Measurements from ENCODE around the gene CD69. TPM values are rescaled to one million over a fixed set of nuclear protein-coding genes. Genes with fewer than 3 reads are reported as not detected.
"Not testable (repeated sequence)": the region's sequence is repeated elsewhere in the genome, so short reads cannot be mapped to it uniquely, and the experiment has no call there.

Gene CD69
- total RNA-seq, 4 donors from 2014 or later = 5.0 to 18.2 (median 6.2) TPM

DNA sequence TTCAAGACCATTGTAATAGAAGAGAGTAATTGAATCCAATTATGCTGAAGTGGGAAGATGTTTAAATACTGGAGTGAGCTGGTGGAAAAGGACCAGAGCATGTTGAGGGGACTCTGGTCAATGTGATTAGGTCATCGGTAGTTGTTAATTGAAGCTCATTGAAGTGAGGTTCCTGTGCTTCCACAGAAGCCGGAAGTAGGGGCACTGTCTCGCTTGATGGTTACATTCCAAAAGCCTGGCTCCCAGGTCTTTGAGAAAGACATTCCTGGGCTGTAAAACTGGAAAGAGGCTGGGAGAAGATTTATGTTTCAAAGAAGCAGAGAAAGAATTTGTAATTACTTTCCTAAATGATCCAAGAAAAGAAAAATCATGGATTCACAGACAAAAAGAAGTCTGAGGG, 15.5 kb downstream of the CD69 start:
- Histone ChIP-seq H3K4me1 (peaks cover 0 to 5% of the 10 kb centered on the region in 2 donors), H3K36me3 (no peaks in the 10 kb centered on the region), H3K9me3 (no peaks in the 10 kb centered on the region), H3K27me3 (no peaks in the 10 kb centered on the region), H3K27ac (no peak overlapping the region), H3K4me3 (replicated peaks in 1 of 3) (no peak overlapping the region)
- no peak for DNase-seq
- intact Hi-C loops (cut with DNase I) = no loop called here
- 50 to 51% methylated on average over 3 of the region's 3 CpGs for WGBS, 2 donors
- no peak for TF ChIP-seq POLR2A (IDR thresholded peaks at IDR 0.05)
- TF ChIP-seq, protein P1, sequence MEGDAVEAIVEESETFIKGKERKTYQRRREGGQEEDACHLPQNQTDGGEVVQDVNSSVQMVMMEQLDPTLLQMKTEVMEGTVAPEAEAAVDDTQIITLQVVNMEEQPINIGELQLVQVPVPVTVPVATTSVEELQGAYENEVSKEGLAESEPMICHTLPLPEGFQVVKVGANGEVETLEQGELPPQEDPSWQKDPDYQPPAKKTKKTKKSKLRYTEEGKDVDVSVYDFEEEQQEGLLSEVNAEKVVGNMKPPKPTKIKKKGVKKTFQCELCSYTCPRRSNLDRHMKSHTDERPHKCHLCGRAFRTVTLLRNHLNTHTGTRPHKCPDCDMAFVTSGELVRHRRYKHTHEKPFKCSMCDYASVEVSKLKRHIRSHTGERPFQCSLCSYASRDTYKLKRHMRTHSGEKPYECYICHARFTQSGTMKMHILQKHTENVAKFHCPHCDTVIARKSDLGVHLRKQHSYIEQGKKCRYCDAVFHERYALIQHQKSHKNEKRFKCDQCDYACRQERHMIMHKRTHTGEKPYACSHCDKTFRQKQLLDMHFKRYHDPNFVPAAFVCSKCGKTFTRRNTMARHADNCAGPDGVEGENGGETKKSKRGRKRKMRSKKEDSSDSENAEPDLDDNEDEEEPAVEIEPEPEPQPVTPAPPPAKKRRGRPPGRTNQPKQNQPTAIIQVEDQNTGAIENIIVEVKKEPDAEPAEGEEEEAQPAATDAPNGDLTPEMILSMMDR (IDR thresholded peaks at IDR 0.05) = no peak

DNA sequence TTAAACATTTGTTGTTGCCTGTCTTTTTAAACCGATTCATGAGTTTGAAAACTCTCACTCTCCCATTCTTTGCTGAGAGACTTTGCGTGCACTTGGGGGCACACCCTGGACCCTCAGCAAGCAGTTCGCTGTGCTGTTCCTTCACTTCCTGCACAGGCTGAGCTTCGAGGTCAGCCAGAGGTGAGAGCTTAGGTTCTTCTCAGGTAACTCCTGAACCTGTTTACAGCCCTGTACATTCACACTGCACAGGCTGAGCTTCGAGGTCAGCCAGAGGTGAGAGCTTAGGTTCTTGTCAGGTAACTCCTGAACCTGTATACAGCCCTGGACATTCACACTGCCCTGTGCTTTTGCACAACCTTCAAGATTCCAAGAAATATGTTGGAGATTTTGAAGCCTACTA, 18.0 kb downstream of the CD69 start:
- no peaks in the 10 kb centered on the region for H3K27me3 ChIP-seq
- no peak overlapping the region for H3K27ac ChIP-seq
- peaks cover 0 to 5% of the 10 kb centered on the region in 2 donors for H3K4me1 ChIP-seq
- no peak overlapping the region for H3K4me3 ChIP-seq (replicated peaks in 1 of 3)
- WGBS, 2 donors = 62% methylated on average over 5 of the region's 5 CpGs
- H3K9me3 ChIP-seq = no peaks in the 10 kb centered on the region
- TF ChIP-seq POLR2A (IDR thresholded peaks at IDR 0.05) = no peak
- TF ChIP-seq, protein P1 (IDR thresholded peaks at IDR 0.05) = no peak
- DNase-seq = no peak
- no peaks in the 10 kb centered on the region for H3K36me3 ChIP-seq
- intact Hi-C loops (cut with DNase I) = no loop called here

DNA sequence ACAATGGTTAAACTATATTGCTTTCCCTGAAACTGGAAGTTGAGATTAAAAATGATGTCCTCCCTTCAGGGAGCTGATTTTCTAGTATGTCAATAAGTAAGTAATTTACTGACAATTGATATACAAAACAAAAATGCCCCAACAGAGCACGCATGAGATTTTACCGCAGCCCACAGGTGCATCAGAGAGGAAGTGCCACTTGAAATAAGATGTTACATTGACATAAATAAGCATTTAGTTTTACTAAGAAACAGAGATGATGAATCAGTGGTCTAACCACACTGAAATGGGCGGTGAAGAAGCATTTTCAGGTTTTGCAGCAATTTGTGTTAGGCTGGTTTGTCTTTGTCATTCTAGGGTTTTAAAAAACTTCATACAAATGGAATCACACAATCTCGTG, 19.0 kb downstream of the CD69 start:
- H3K4me1 ChIP-seq = peaks cover 0 to 5% of the 10 kb centered on the region in 2 donors
- H3K36me3 ChIP-seq = no peaks in the 10 kb centered on the region
- no peaks in the 10 kb centered on the region for H3K9me3 ChIP-seq
- intact Hi-C loops (cut with DNase I) = no loop called here
- DNase-seq = no peak
- 84 to 88% methylated on average over 4 of the region's 4 CpGs for WGBS, 2 donors
- H3K27me3 ChIP-seq = no peaks in the 10 kb centered on the region
- H3K4me3 ChIP-seq (replicated peaks in 1 of 3) = no peak overlapping the region
- TF ChIP-seq POLR2A (IDR thresholded peaks at IDR 0.05) = no peak
- TF ChIP-seq, protein P1 (IDR thresholded peaks at IDR 0.05) = no peak
- H3K27ac ChIP-seq = no peak overlapping the region

DNA sequence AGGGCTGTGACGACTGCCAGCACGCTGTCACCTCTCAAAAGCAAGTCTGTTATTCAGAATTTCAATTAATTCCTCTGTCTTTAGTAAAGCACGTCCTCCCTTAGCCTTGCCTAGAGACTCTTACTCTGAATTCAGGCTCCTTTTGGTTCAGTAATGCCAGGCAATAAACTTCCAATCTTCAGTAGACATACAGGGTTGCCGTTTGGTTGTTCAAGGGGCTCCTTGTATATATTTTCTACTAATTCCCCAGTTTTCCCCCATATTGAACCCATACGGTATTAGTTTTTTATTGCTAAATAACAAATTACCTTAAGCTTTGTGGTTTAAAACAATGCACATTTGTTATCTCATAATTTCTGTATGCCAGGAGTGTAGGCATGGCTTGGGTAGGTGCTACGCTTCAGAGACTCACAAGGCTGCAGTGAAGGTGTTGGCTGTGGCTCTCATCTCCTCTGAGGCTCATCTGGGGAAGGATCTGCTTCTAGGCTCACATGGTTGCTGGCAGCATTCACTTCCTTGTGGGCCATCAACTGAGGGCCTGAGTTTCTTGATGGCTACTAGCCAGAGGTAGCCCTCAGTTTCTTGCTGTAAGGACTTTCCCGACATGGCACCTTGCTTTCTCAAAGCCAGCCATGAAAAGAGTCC, 20.5 kb downstream of the CD69 start:
- TF ChIP-seq POLR2A (IDR thresholded peaks at IDR 0.05) = no peak
- TF ChIP-seq, protein P1 (IDR thresholded peaks at IDR 0.05) = no peak
- no peaks in the 10 kb centered on the region for H3K36me3 ChIP-seq
- no peaks in the 10 kb centered on the region for H3K27me3 ChIP-seq
- H3K27ac ChIP-seq = peak overlapping the region in 2 of 3 donors; percentile 46 to 70
- peak overlapping the region in 2 of 3 donors; percentile 23 to 43 for H3K4me3 ChIP-seq (replicated peaks in 1 of 3)
- peaks cover 0 to 5% of the 10 kb centered on the region in 2 donors for H3K4me1 ChIP-seq
- H3K9me3 ChIP-seq = no peaks in the 10 kb centered on the region
- DNase-seq = peak; percentile 17 to 39
- WGBS, 2 donors = 49 to 69% methylated on average over 7 of the region's 7 CpGs
- intact Hi-C loops (cut with DNase I) = no loop called here

DNA sequence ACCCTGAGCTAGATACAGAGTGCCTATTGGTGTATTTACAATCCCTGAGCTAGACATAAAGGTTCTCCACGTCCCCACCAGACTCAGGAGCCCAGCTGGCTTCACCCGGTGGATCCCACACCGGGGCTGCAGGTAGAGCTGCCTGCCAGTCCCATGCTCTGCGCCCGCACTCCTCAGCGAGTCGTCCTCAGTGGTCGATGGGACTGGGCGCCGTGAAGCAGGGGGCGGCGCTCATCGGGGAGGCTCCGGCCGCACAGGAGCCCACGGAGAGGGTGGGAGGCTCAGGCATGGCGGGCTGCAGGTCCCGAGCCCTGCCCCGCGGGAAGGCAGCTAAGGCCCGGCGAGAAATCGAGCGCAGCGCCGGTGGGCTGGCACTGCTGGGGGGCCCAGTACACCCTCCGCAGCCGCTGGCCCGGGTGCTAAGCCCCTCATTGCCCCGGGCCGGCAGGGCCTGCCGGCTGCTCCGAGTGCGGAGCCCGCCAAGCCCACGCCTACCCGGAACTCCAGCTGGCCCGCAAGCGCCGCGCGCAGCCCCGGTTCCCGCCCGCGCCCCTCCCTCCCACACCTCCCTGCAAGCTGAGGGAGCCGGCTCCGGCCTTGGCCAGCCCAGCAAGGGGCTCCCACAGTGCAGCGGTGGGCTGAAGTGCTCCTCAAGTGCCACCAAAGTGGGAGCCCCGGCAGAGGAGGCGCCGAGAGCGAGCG, 21.1 kb downstream of the CD69 start:
- H3K27me3 ChIP-seq; intact Hi-C loops (cut with DNase I); H3K9me3 ChIP-seq; H3K4me1 ChIP-seq; H3K36me3 ChIP-seq: not testable (repeated sequence)
- 35 to 80% methylated on average over 4 to 26 of the region's 54 CpGs for WGBS, 2 donors
- H3K4me3 ChIP-seq (replicated peaks in 1 of 3) = peak overlapping the region in 2 of 3 donors; percentile 23 to 43
- H3K27ac ChIP-seq = peak overlapping the region in 2 of 3 donors; percentile 46 to 70
- peak in 1 of 2 donors; percentile 36 for TF ChIP-seq POLR2A (IDR thresholded peaks at IDR 0.05)
- DNase-seq = peak; percentile 37 to 49

DNA sequence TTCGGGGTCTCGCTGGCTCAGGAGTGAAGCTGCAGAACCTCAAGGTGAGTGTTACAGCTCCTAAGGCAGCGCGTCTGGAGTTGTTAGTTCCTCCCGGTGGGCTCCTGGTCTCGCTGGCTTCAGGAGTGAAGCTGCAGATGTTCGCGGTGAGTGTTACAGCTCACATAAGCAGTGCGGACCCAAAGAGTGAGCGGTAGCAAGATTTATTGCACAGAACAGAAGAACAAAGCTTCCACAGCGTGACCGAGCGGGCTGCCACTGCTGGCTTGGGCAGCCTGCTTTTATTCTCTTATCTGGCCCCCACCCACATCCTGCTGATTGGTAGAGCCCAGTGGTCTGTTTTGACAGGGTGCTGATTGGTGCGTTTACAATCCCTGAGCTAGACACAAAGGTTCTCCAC, 21.8 kb downstream of the CD69 start:
- WGBS, 2 donors = 90 to 96% methylated on average over 14 of the region's 14 CpGs
- H3K36me3 ChIP-seq; H3K4me1 ChIP-seq; H3K9me3 ChIP-seq; H3K27ac ChIP-seq; H3K4me3 ChIP-seq (replicated peaks in 1 of 3); DNase-seq; intact Hi-C loops (cut with DNase I); H3K27me3 ChIP-seq: not testable (repeated sequence)

Measured in thyroid gland (tissue), 4 donors.